GM21737 (cell line): Measurements from ENCODE around the gene PGBD4.
"Not testable (repeated sequence)": the region's sequence is repeated elsewhere in the genome, so short reads cannot be mapped to it uniquely, and the experiment has no call there.

Source experiments
- ATAC-seq: cut with Tn5 transposase; IDR thresholded peaks from one replicate; pipeline ENCODE4 v1.9.1; 2021; ENCODE audit warnings: mild to moderate bottlenecking, moderate library complexity; ENCODE audit not compliant: unreplicated experiment

The PGBD4 gene

GRCh38 chr15:34111488-34111887 is 9.6 kb downstream of the PGBD4 start:
- ATAC-seq: no peak

- ATAC-seq: no peak
Observed at GRCh38 chr15:34114215-34114614, 12.3 kb downstream of the PGBD4 start.

- ATAC-seq: no peak
Observed at GRCh38 chr15:34114739-34115138, 12.9 kb downstream of the PGBD4 start.

- no peak for ATAC-seq
Observed at GRCh38 chr15:34116620-34117019, 14.7 kb downstream of the PGBD4 start.

GRCh38 chr15:34119291-34119690 is 17.4 kb downstream of the PGBD4 start:
- no peak for ATAC-seq

- ATAC-seq: not testable (repeated sequence)
Observed at GRCh38 chr15:34120420-34120819, 18.5 kb downstream of the PGBD4 start.

- ATAC-seq: not testable (repeated sequence)
Observed at GRCh38 chr15:34121786-34122185, 19.9 kb downstream of the PGBD4 start.

- no peak for ATAC-seq
Observed at GRCh38 chr15:34122771-34123183, 20.9 kb downstream of the PGBD4 start.

GRCh38 chr15:34124651-34125050 is 22.8 kb downstream of the PGBD4 start:
- no peak for ATAC-seq

GRCh38 chr15:34125945-34126344 is 24.1 kb downstream of the PGBD4 start:
- ATAC-seq: no peak

- ATAC-seq: no peak
Observed at GRCh38 chr15:34126522-34126921, 24.6 kb downstream of the PGBD4 start.

GRCh38 chr15:34128898-34129297 is 27.0 kb downstream of the PGBD4 start:
- ATAC-seq: no peak

GRCh38 chr15:34132881-34133280 is 31.0 kb downstream of the PGBD4 start:
- ATAC-seq: no peak

- no peak for ATAC-seq
Observed at GRCh38 chr15:34133511-34133910, 31.6 kb downstream of the PGBD4 start.

GRCh38 chr15:34147371-34148140 is 45.7 kb downstream of the PGBD4 start:
- ATAC-seq: no peak

- ATAC-seq: no peak
Observed at GRCh38 chr15:34154725-34155204, 52.9 kb downstream of the PGBD4 start.

GRCh38 chr15:34155859-34156258 is 54.0 kb downstream of the PGBD4 start:
- no peak for ATAC-seq
